IPS DF 6.9 (cell line): ENCODE measurements around the gene SLC10A1.

ENCODE experiments used
- DNase-seq: peaks from one replicate; pipeline ENCODE4 v3.0.0-alpha.2; 2013; ENCODE audit warnings: low read depth, low spot score
- H3K27ac ChIP-seq: one replicate; pipeline ENCODE4 v1.5.1; 2013; ENCODE audit warnings: low read length, control low read depth
- H3K27me3 ChIP-seq: 2 replicates; pipeline ENCODE4 v1.6.1; 2013; ENCODE audit warnings: mild to moderate bottlenecking, low read length; ENCODE audit not compliant: control insufficient read depth, insufficient read depth
- H3K36me3 ChIP-seq: 2 replicates; pipeline ENCODE4 v1.6.1; 2013; ENCODE audit warnings: low read length; ENCODE audit not compliant: control insufficient read depth, insufficient read depth
- H3K4me1 ChIP-seq: 2 replicates; pipeline ENCODE4 v1.6.1; 2013; ENCODE audit warnings: low read length; ENCODE audit not compliant: control insufficient read depth, insufficient read depth
- H3K4me3 ChIP-seq: 2 replicates; pipeline ENCODE4 v1.5.1; 2013; ENCODE audit warnings: mild to moderate bottlenecking, low read length
- H3K9me3 ChIP-seq: 2 replicates; pipeline ENCODE4 v1.6.1; 2013; ENCODE audit warnings: low read length, inconsistent platforms; ENCODE audit not compliant: control insufficient read depth, insufficient read depth
- WGBS: extraction: QIAGEN DNeasy Blood & Tissue Kit; methylation state at CpG from one replicate; pipeline ENCODE4 v1.1.7; 2013; ENCODE audit warnings: mixed read lengths, missing lambda C conversion rate; ENCODE audit not compliant: insufficient read length, insufficient coverage; 5-methylcytosine and 5-hydroxymethylcytosine counted together

Gene SLC10A1

GRCh38 chr14:69811227-69811867 is 14.3 kb upstream of the SLC10A1 start:
- Histone ChIP-seq H3K27ac (no peak overlapping the region), H3K36me3 (no peaks in the 10 kb centered on the region), H3K4me3 (no peak overlapping the region), H3K4me1 (no peaks in the 10 kb centered on the region; the same call in 1 of the 2 replicates), H3K9me3 (no peaks in the 10 kb centered on the region), H3K27me3 (no peaks in the 10 kb centered on the region)
- no CpG with 5 or more reads among the region's 13 CpGs for WGBS
- DNase-seq = no peak

DNA sequence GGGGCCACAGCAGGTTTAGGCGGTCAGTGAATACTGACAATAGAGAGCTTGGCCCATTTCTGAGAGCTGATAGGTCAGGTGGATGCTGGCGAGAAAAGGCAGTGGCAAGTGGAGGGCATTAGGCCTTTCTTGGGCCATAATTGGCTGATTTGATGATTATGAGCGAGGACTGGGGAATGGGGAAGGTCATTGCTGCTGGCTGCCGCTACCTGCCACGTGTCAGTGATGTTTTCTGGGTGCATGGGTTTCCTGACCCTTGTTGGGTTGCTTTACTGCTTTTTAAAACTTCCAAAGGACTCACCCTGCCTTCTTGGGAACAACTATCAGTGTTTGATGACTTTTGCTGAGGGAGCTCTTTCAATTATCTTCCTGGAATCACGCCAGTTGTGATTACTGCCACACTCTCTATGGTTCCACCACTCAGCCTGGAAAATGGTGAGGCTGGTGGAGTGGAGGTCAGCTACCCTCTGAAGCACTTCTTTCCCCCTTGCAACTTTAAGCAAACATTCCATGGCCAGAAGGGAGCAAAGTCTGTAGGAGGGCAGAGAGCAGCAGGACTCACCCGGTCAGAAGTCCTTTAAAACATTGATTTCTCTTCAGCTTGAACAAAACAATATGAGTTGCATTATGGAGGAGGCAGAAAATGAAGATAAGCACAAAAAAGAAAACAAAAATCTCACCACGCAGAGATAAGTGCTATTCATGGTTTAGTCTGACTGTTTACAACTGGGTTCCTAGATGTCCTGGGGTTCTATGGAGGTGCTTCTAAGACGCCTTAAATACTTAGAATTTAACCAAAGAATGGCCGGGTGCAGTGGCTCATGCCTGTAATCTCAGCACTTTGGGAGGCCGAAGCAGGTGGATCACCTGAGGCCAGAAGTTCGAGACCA is 12.1 kb upstream of the SLC10A1 start:
- H3K4me1 ChIP-seq = no peaks in the 10 kb centered on the region
- H3K4me3 ChIP-seq = no peak overlapping the region
- no peak overlapping the region for H3K27ac ChIP-seq
- H3K36me3 ChIP-seq = no peaks in the 10 kb centered on the region
- H3K9me3 ChIP-seq = no peaks in the 10 kb centered on the region
- no peaks in the 10 kb centered on the region for H3K27me3 ChIP-seq
- DNase-seq = no peak
- WGBS = no CpG with 5 or more reads among the region's 12 CpGs

DNA sequence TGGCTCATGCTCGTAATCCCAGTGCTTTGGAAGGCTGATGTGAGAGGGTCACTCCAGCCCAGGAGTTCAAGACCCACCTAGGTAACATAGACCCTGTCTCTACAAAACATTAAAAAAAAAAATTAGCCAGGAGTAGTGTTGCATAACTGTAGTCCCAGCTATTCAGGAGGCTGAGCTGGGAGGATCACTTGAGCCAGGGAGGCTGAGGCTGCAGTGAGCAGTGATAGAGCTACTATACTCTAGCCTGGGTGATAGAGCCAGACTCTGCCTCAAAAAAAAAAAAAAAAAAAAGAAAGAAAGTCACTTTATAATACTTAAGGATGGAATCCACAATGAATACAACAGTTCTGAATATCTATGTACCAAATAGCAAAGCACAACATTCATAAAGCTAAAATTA is 10.2 kb upstream of the SLC10A1 start:
- Histone ChIP-seq H3K27ac (no peak overlapping the region), H3K9me3 (no peaks in the 10 kb centered on the region), H3K4me3 (no peak overlapping the region), H3K36me3 (no peaks in the 10 kb centered on the region), H3K4me1 (no peaks in the 10 kb centered on the region), H3K27me3 (no peaks in the 10 kb centered on the region)
- WGBS = no CpG with 5 or more reads among the region's 1 CpG
- no peak for DNase-seq

DNA sequence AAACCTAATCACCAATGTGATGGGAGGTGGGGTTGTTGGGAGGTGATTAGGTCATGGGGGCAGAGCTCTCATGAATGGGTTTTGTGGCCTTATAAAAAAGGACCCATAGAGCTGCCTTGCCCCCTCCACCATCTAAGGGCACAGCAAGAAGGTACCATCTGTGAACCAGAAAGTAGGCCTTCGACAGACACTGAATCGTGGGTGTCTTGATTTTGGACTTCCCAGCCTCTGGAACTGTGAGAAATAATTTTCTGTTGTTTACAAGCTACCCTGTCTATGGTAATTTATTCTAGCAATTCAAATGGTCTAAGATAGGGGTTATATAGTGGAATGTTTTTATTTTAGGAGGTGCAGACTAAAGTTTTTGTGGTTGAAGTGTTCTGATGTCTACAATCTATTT is 7.9 kb upstream of the SLC10A1 start:
- DNase-seq = no peak
- H3K27ac ChIP-seq = no peak overlapping the region
- H3K27me3 ChIP-seq = no peaks in the 10 kb centered on the region
- no peaks in the 10 kb centered on the region for H3K9me3 ChIP-seq
- H3K4me3 ChIP-seq = no peak overlapping the region
- no CpG with 5 or more reads among the region's 2 CpGs for WGBS
- H3K4me1 ChIP-seq = no peaks in the 10 kb centered on the region
- no peaks in the 10 kb centered on the region for H3K36me3 ChIP-seq

GRCh38 chr14:69803753-69804152 is 6.7 kb upstream of the SLC10A1 start:
- DNase-seq = no peak
- Histone ChIP-seq H3K27me3 (no peaks in the 10 kb centered on the region), H3K4me1 (no peaks in the 10 kb centered on the region), H3K36me3 (no peaks in the 10 kb centered on the region), H3K27ac (no peak overlapping the region), H3K4me3 (no peak overlapping the region), H3K9me3 (no peaks in the 10 kb centered on the region)

DNA sequence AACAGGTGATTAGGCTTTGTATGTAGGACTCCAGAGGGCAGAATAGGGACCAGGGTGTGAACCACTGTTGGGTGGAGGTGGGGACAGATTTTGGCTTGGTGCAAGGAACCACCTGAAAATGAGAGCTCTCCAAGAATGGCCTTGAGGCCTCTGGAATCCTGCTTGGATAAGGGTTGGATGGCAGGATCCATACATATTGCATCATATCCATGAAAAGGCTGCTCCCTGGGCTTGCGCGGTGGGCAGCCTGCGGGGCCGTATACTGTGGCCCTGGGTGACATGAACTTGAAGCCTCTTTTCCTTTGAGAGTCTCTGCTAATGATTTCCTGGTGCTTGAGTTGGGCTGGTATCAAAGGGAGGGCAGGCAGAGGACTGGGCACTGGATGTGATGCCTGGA is 1.3 kb upstream of the SLC10A1 start:
- Histone ChIP-seq H3K27ac (no peak overlapping the region), H3K9me3 (no peaks in the 10 kb centered on the region), H3K27me3 (no peaks in the 10 kb centered on the region), H3K4me3 (no peak overlapping the region), H3K36me3 (no peaks in the 10 kb centered on the region), H3K4me1 (no peaks in the 10 kb centered on the region)
- no peak for DNase-seq
- WGBS = no CpG with 5 or more reads among the region's 4 CpGs

DNA sequence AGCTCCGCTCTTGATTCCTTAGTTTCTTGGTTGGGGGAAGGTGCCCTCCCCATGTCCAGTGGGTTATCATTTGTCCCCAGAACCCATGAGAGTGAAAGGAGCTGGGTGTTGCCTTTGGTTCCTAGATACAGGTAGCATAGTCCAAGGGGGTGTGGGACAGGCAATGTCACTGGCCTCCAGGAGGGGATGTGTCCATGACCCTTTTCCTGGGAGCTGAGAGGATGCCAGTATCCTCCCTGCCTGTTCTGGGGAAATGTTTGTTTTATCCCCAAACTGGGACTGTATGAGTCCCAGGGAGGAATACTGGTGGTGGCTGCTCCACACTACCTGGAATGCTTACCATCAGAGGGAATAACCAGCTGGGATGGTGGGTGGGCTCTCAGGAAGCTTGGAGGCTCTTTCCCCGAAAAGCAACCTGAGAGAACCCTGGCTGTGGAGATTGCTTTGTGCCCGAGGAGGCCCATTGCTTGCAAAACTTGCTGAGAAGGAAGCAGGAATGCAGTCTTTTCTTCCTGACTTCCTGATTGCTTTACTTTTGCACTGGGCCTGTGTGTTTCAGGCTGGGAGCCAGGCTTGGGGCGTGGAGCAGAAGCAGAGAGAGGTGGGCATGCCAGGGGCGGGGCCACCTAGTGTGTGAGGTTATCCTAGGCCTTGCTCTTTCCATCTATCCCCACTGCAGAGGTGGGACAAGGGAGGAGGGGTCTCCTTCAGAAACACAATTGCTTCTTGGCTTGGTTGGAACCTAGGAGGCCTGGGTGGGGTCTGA is 715 bp upstream of the SLC10A1 start:
- H3K27me3 ChIP-seq = no peaks in the 10 kb centered on the region
- no CpG with 5 or more reads among the region's 5 CpGs for WGBS
- no peak overlapping the region for H3K4me3 ChIP-seq
- H3K27ac ChIP-seq = no peak overlapping the region
- no peaks in the 10 kb centered on the region for H3K36me3 ChIP-seq
- no peaks in the 10 kb centered on the region for H3K9me3 ChIP-seq
- DNase-seq = no peak
- H3K4me1 ChIP-seq = no peaks in the 10 kb centered on the region

GRCh38 chr14:69795691-69796090 is 1.4 kb downstream of the SLC10A1 start:
- Histone ChIP-seq H3K9me3 (no peaks in the 10 kb centered on the region), H3K4me1 (no peaks in the 10 kb centered on the region), H3K4me3 (no peak overlapping the region), H3K27ac (no peak overlapping the region), H3K36me3 (no peaks in the 10 kb centered on the region), H3K27me3 (no peaks in the 10 kb centered on the region)
- DNase-seq = no peak
- no CpG with 5 or more reads among the region's 4 CpGs for WGBS

GRCh38 chr14:69794791-69795190 is 2.2 kb downstream of the SLC10A1 start:
- no peaks in the 10 kb centered on the region for H3K9me3 ChIP-seq

DNA sequence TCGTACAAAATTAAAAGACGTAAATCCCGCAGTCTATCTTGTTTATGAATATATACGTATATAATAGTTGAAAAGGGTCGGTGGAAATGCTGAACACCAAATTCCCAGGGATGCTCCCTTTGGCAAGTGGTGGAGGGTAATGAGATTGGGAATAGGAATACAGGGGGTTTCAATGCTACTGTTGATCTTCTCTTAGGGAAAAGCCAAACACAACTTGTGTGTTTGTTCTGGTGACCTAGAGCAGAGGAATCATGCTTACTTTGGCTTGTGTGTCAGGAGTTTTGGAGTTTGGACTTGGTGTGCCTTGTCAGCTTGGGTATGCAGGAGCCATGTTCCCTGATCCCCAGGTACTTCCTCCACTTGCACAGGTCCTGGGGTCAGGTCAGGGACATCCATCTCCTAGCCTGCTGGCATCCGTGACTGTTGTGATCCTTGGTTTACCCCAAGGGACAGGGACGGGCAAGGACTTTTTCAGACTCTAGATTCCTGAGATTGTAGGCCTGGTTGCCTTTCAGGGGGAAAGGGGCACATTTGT is 4.1 kb downstream of the SLC10A1 start:
- WGBS = no CpG with 5 or more reads among the region's 7 CpGs
- Histone ChIP-seq H3K27me3 (no peaks in the 10 kb centered on the region), H3K4me1 (no peaks in the 10 kb centered on the region), H3K9me3 (no peaks in the 10 kb centered on the region), H3K27ac (no peak overlapping the region), H3K4me3 (no peak overlapping the region), H3K36me3 (no peaks in the 10 kb centered on the region)
- no peak for DNase-seq

More at GRCh38 chr14:69794791-69795190, 2.2 kb downstream of the SLC10A1 start:
- Histone ChIP-seq H3K4me1 (no peaks in the 10 kb centered on the region), H3K4me3 (no peak overlapping the region), H3K36me3 (no peaks in the 10 kb centered on the region), H3K27ac (no peak overlapping the region), H3K27me3 (no peaks in the 10 kb centered on the region)
- no peak for DNase-seq
- no CpG with 5 or more reads among the region's 3 CpGs for WGBS
